SK-N-SH (cell line): ENCODE measurements around the gene ABCC10.

ENCODE experiments used
- CHD2 ChIP-seq: fragments of 150-350 bp; IDR thresholded peaks from 2 replicates; pipeline ENCODE4 v1.6.1; 2018; ENCODE audit warnings: low read length; ENCODE audit not compliant: partially characterized antibody
- CTCF ChIP-seq: fragments of 200-600 bp; sonication (generic); IDR thresholded peaks from 2 replicates; pipeline ENCODE4 v1.6.1; 2017; ENCODE audit warnings: antibody characterized with exemption, mild to moderate bottlenecking, moderate library complexity
- EZH2phosphoT487 ChIP-seq: fragments of 200-600 bp; sonication (generic); IDR thresholded peaks from 2 replicates; pipeline ENCODE4 v1.6.1; 2017; ENCODE audit warnings: low read depth, mixed run types, mild to moderate bottlenecking, antibody characterized with exemption, moderate library complexity, borderline replicate concordance
- GATA2 ChIP-seq: sonication (generic); formaldehyde crosslinking; IDR thresholded peaks from 2 replicates; pipeline ENCODE4 v1.5.0; 2020; ENCODE audit warnings: mild to moderate bottlenecking, missing genetic modification reagents
- MXI1 ChIP-seq: IDR thresholded peaks from 2 replicates; pipeline ENCODE4 v1.6.1; 2012; ENCODE audit warnings: mild to moderate bottlenecking, low read depth, low read length, improper control_type of control experiment
- POLR2AphosphoS5 ChIP-seq: IDR thresholded peaks from 2 replicates; pipeline ENCODE4 v1.6.1; 2012; ENCODE audit warnings: low read depth, low read length
- RAD21 ChIP-seq: IDR thresholded peaks from 2 replicates; pipeline ENCODE4 v1.6.1; 2012; ENCODE audit warnings: mild to moderate bottlenecking, low read length
- TAF1 ChIP-seq: IDR thresholded peaks from 2 replicates; pipeline ENCODE4 v1.6.1; 2012; ENCODE audit warnings: low read depth, mild to moderate bottlenecking, low read length, moderate library complexity, borderline replicate concordance
- TCF12 ChIP-seq: IDR thresholded peaks from 2 replicates; pipeline ENCODE4 v1.4.0; 2012
- USF2 ChIP-seq: fragments of 150-350 bp; IDR thresholded peaks from 2 replicates; pipeline ENCODE4 v1.6.1; 2017; ENCODE audit warnings: antibody characterized with exemption, low read length, low read depth, borderline replicate concordance
- TF ChIP-seq, protein P1 (sequence below): IDR thresholded peaks from 2 replicates; pipeline ENCODE4 v1.6.1; 2012; ENCODE audit warnings: mild to moderate bottlenecking, low read depth, low read length, moderate library complexity

- TF ChIP-seq, protein P1, sequence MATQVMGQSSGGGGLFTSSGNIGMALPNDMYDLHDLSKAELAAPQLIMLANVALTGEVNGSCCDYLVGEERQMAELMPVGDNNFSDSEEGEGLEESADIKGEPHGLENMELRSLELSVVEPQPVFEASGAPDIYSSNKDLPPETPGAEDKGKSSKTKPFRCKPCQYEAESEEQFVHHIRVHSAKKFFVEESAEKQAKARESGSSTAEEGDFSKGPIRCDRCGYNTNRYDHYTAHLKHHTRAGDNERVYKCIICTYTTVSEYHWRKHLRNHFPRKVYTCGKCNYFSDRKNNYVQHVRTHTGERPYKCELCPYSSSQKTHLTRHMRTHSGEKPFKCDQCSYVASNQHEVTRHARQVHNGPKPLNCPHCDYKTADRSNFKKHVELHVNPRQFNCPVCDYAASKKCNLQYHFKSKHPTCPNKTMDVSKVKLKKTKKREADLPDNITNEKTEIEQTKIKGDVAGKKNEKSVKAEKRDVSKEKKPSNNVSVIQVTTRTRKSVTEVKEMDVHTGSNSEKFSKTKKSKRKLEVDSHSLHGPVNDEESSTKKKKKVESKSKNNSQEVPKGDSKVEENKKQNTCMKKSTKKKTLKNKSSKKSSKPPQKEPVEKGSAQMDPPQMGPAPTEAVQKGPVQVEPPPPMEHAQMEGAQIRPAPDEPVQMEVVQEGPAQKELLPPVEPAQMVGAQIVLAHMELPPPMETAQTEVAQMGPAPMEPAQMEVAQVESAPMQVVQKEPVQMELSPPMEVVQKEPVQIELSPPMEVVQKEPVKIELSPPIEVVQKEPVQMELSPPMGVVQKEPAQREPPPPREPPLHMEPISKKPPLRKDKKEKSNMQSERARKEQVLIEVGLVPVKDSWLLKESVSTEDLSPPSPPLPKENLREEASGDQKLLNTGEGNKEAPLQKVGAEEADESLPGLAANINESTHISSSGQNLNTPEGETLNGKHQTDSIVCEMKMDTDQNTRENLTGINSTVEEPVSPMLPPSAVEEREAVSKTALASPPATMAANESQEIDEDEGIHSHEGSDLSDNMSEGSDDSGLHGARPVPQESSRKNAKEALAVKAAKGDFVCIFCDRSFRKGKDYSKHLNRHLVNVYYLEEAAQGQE, result no peak
- no peak for TF ChIP-seq CTCF
- TF ChIP-seq MXI1, result no peak
- no peak for TF ChIP-seq USF2
- TF ChIP-seq CHD2, result no peak
- TF ChIP-seq TCF12, result no peak
- no peak for TF ChIP-seq EZH2phosphoT487
- TF ChIP-seq POLR2AphosphoS5, result no peak
- TF ChIP-seq RAD21, result no peak
- no peak for TF ChIP-seq TAF1
- no peak for TF ChIP-seq GATA2 (CRISPR knock-in tag)
Observed at GRCh38 chr6:43435682-43436437, 8.5 kb downstream of the ABCC10 start.
